Ascending aorta (tissue), 2 donors: ENCODE results near the gene L2HGDH. TPM values are rescaled to one million over a fixed set of nuclear protein-coding genes. Genes with fewer than 3 reads are reported as not detected.

Experiments
- DNase-seq, 2 donors: peaks; one replicate each; pipeline ENCODE4 v3.0.0-alpha.2; 2019; ENCODE audit warnings: low spot score in 2 of 2
- H3K27ac ChIP-seq, 2 donors: fragments of 200-600 bp; sonication (generic); one replicate each; pipeline ENCODE4 v1.5.1; 2016 to 2017; ENCODE audit warnings: mild to moderate bottlenecking in 1 of 2
- H3K27me3 ChIP-seq: fragments of 200-600 bp; sonication (generic); one replicate; pipeline ENCODE4 v1.5.1; 2017
- H3K36me3 ChIP-seq, 2 donors: fragments of 200-600 bp; sonication (generic); one replicate each; pipeline ENCODE4 v1.5.1; 2016
- H3K4me1 ChIP-seq, 2 donors: fragments of 200-600 bp; sonication (generic); one replicate each; pipeline ENCODE4 v1.5.1; 2016 to 2017; ENCODE audit warnings: mild to moderate bottlenecking in 1 of 2
- H3K4me3 ChIP-seq, 2 donors: fragments of 200-600 bp; sonication (generic); one replicate each; pipeline ENCODE4 v1.5.1; 2016 to 2017; ENCODE audit warnings: mild to moderate bottlenecking in 1 of 2
- H3K9me3 ChIP-seq, 2 donors: fragments of 200-600 bp; sonication (generic); one replicate each; pipeline ENCODE4 v1.5.1; 2016
- CTCF ChIP-seq, 3 experiments: fragments of 200-600 bp in 2 of 3; fragments of 450-650 bp in 1 of 3; sonication (generic) in 2 of 3; IDR thresholded peaks; one replicate each; pipeline ENCODE4 v1.5.1; 2016 to 2019; ENCODE audit warnings: antibody characterized with exemption in 3 of 3, mild to moderate bottlenecking in 1 of 3, moderate library complexity in 1 of 3
- intact Hi-C: fragments of 100-400 bp; cut with DNase I; formaldehyde crosslinking; loops from one replicate; pipeline ENCODE4 v1.15.1; 2023
- total RNA-seq: library from RNA; depleted of rRNA; stranded (reverse); fragments of >200 nt; gene quantifications from one replicate; pipeline ENCODE4 v1.1.0, GENCODE V29; 2016

L2HGDH gene
- total RNA-seq, 1 donor from 2014 or later: 1.5 TPM

DNA sequence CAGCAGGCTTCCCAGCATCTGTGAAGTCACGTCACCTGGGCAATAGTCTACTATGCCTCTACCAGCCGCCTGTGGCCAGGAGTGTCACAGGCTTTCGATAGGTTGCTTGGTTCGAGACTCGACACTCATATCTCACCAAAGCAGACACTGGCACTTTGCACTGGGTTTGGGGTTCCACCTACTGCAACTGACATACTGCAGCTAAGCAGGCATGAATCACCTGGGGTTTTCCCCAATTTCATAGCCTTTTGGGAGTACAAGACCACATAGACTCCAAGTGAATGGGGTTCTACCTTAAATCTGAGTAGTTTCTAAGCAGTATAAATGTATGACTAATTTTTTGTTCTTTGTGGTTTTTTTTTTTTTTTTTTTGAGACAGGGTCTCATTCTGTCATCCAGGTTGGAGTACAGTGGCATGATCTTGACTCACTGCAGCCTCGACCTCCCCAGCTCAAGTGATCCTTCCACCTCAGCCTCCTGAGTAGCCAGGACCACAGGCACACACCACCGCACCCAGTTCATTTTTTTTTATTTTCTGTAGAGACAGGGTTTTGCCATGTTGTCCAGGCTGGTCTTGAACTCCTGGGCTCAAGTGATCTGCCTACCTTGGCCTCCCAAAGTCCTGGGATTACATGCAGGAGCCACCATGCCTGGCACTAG is 32.2 kb upstream of the L2HGDH start:
- Histone ChIP-seq H3K36me3 (no peaks in the 10 kb centered on the region), H3K4me1 (no peaks in the 10 kb centered on the region), H3K9me3 (no peaks in the 10 kb centered on the region), H3K27ac (no peak overlapping the region), H3K27me3 (no peaks in the 10 kb centered on the region), H3K4me3 (no peak overlapping the region)
- no peak for DNase-seq
- TF ChIP-seq CTCF (IDR thresholded peaks at IDR 0.05): no peak
- intact Hi-C loops: no loop called here

DNA sequence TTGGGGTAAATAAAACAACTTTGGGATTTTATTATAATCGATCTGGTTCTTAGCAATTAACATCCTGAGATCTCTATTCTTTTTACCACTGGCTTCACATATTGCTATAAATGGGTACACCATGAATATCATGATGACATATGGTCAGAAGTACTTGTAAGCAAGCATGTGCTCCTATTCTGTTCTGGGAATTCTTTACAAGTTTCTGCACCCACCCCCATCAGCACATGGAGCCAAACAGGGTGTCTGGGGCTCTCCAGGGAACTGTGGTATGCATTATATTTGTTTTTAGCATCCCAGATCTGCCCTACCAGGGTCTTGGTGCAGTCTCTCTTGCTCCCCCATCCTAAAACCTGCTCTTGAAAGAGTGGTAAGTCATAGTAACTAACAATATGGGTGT is 31.4 kb upstream of the L2HGDH start:
- H3K27ac ChIP-seq: no peak overlapping the region
- no peaks in the 10 kb centered on the region for H3K27me3 ChIP-seq
- no peaks in the 10 kb centered on the region for H3K4me1 ChIP-seq
- intact Hi-C loops: no loop called here
- H3K9me3 ChIP-seq: no peaks in the 10 kb centered on the region
- no peaks in the 10 kb centered on the region for H3K36me3 ChIP-seq
- no peak overlapping the region for H3K4me3 ChIP-seq
- DNase-seq: no peak
- no peak for TF ChIP-seq CTCF (IDR thresholded peaks at IDR 0.05)

GRCh38 chr14:50342221-50343078 is 30.4 kb upstream of the L2HGDH start:
- peak in 1 of 3 experiments; percentile 28 for TF ChIP-seq CTCF (IDR thresholded peaks at IDR 0.05)
- DNase-seq: no peak
- intact Hi-C loops: no loop called here
- peak overlapping the region in 1 of 2 donors; percentile 22 for H3K27ac ChIP-seq
- no peaks in the 10 kb centered on the region for H3K36me3 ChIP-seq
- H3K4me3 ChIP-seq: peak overlapping the region; percentile 38 to 44
- H3K9me3 ChIP-seq: no peaks in the 10 kb centered on the region
- H3K4me1 ChIP-seq: no peaks in the 10 kb centered on the region
- no peaks in the 10 kb centered on the region for H3K27me3 ChIP-seq

- TF ChIP-seq CTCF (IDR thresholded peaks at IDR 0.05): no peak
- no peak for DNase-seq
- Histone ChIP-seq H3K27ac (no peak overlapping the region), H3K4me3 (no peak overlapping the region), H3K4me1 (peaks cover 0 to 3% of the 10 kb centered on the region in 2 donors), H3K9me3 (no peaks in the 10 kb centered on the region), H3K36me3 (no peaks in the 10 kb centered on the region), H3K27me3 (no peaks in the 10 kb centered on the region)
- intact Hi-C loops: no loop called here
Measured at GRCh38 chr14:50340963-50341362, 28.9 kb upstream of the L2HGDH start.

DNA sequence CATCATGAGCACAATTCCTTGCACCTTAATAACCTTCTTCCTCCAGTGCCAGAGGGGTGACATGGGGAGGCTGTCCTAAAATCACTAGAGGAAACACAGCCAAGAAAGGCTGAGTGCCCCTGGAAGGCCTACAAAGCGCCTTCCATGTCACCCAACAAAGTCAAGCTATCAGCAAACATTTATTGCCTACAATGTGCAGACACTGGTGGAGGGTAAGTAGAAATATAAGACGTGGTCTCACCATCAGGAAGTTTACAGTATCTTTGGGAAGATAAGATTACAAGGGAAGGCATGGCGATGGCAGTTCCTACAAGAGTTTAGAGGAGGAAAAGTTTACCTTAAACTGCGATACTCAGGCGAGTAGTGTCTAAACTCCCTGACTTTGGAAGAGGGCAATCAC is 28.0 kb upstream of the L2HGDH start:
- H3K4me3 ChIP-seq: no peak overlapping the region
- no peak for TF ChIP-seq CTCF (IDR thresholded peaks at IDR 0.05)

More for the DNA sequence above, 28.0 kb upstream of the L2HGDH start:
- H3K36me3 ChIP-seq: no peaks in the 10 kb centered on the region
- DNase-seq: no peak
- intact Hi-C loops: no loop called here
- peaks cover 0 to 3% of the 10 kb centered on the region in 2 donors for H3K4me1 ChIP-seq
- no peaks in the 10 kb centered on the region for H3K9me3 ChIP-seq
- H3K27me3 ChIP-seq: no peaks in the 10 kb centered on the region
- no peak overlapping the region for H3K27ac ChIP-seq
